ENCODE results near the gene FN3K. TPM values are rescaled to one million over a fixed set of nuclear protein-coding genes. Genes with fewer than 3 reads are reported as not detected.
"Not testable (repeated sequence)": the region's sequence is repeated elsewhere in the genome, so short reads cannot be mapped to it uniquely, and the experiment has no call there.

The FN3K gene
- total RNA-seq, 1 donor from 2014 or later, result 5.8 TPM

DNA sequence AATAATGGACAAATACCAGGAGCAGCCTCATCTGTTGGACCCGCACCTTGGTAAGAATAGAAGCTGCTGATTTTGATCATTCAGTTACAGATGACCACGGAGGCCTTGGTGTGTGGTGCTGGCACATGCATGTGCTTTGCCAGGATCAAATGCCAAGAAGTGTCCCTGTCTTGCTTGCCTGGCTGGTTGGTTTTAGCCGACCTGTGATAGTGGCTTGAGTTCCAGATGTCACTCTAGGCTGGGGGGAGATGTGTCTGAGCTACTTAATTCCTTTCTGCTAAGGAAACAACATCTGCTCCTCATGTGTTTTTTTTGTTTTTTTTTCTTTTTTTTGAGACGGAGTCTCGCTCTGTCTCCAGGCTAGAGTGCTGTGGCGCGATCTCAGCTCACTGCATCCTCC lies 20.8 kb downstream of the FN3K start:
- peaks cover 2% of the 10 kb centered on the region for H3K36me3 ChIP-seq (ENCODE audit: control insufficient read depth, insufficient read depth, low read length)

DNA sequence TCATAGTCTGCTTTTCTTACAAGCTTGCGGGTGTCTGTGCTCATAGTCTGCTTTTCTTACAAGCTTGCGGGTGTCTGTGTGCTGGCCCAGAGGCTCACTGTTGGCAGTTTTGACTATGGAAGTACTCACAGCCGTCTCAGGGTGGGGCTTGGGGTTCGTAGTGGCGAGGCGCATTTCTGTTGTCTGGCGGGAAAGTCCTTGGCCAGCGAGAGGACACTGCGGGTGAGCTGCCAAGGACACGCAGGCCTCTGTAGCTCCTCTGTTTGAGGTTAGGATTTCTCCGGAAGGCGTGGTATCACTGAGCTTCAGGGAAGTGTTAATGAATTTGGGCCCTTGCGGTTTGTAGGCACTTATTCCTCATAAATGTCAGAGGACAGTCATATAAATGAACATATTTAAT lies 30.0 kb downstream of the FN3K start:
- TF ChIP-seq CTCF (IDR thresholded peaks at IDR 0.05; ENCODE audit: insufficient read depth, low read length, poor library complexity, severe bottlenecking), result no peak
- DNase-seq (ENCODE audit: low read depth), result no peak
- Histone ChIP-seq H3K4me3 (ENCODE audit: low read depth, low read length) (no peak overlapping the region), H3K27me3 (ENCODE audit: control insufficient read depth, insufficient read depth, low read length) (no peaks in the 10 kb centered on the region), H3K36me3 (ENCODE audit: control insufficient read depth, insufficient read depth, low read length) (peaks cover 1% of the 10 kb centered on the region)

More for the DNA sequence above, 20.8 kb downstream of the FN3K start:
- Histone ChIP-seq H3K27me3 (ENCODE audit: control insufficient read depth, insufficient read depth, low read length) (no peaks in the 10 kb centered on the region), H3K4me3 (ENCODE audit: low read depth, low read length) (no peak overlapping the region)
- DNase-seq (ENCODE audit: low read depth), result no peak
- TF ChIP-seq CTCF (IDR thresholded peaks at IDR 0.05; ENCODE audit: insufficient read depth, low read length, poor library complexity, severe bottlenecking), result no peak

DNA sequence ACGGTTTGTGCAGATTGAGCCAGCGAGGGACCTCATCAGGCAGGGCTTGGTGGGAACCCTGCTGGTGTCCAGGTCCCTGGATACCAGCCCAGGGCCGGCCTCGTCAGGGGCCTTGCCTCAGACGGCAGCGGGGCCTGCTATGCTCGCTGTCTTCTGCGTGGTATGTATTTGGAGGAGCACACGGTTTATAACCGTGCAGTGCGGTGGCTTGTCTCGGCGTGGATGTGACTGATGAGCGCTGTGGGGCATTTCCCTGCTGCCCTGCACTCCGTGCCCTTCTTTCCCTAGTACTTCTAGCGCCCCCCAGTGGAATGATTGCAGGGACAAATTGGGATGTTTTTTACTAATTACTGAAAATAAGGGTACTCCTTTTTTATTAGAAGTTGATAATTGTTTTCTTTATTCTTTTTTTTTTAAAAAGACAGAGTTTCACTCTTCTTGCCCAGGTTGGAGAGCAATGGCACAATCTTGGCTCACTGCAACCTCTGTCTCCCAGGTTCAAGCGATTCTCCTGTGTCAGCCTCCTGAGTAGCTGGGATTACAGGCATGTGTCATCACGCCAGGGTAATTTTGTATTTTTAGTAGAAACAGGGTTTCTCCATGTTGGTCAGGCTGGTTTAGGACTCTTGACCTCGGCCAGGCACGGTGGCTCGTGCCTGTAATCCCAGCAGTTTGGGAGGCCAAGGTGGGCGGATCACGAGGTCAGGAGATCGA lies 31.8 kb downstream of the FN3K start:
- peak; percentile 71 for TF ChIP-seq CTCF (IDR thresholded peaks at IDR 0.05; ENCODE audit: insufficient read depth, low read length, poor library complexity, severe bottlenecking)
- Histone ChIP-seq H3K4me3 (ENCODE audit: low read depth, low read length) (no peak overlapping the region), H3K27me3 (ENCODE audit: control insufficient read depth, insufficient read depth, low read length) (no peaks in the 10 kb centered on the region), H3K36me3 (ENCODE audit: control insufficient read depth, insufficient read depth, low read length) (peaks cover 1% of the 10 kb centered on the region)
- DNase-seq (ENCODE audit: low read depth), result no peak

- no peak for TF ChIP-seq CTCF (IDR thresholded peaks at IDR 0.05; ENCODE audit: insufficient read depth, low read length, poor library complexity, severe bottlenecking)
- Histone ChIP-seq H3K36me3 (ENCODE audit: control insufficient read depth, insufficient read depth, low read length) (peaks cover 1% of the 10 kb centered on the region), H3K27me3 (ENCODE audit: control insufficient read depth, insufficient read depth, low read length) (no peaks in the 10 kb centered on the region), H3K4me3 (ENCODE audit: low read depth, low read length) (no peak overlapping the region)
- no peak for DNase-seq (ENCODE audit: low read depth)
Measured at GRCh38 chr17:82769041-82769440, 33.6 kb downstream of the FN3K start.

DNA sequence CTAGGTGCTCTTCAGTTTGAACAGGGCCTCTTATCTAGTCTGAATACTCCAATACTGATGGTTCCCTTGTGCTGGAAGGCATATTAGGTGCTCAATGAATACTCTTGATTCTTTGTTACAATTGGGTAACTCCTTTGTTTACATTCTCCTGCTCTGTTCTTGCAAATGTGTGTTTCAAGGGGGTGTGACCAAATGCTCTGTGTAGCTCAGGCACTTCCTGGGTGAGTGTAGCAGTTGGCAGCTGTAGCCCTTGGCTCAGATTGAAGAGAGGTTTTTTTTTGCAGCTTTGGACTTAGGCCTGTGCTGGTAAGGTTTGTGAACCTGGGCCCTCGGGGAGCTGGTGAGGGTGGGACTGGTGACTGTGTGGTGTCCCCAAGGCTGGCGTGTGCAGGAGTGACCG lies 36.6 kb downstream of the FN3K start:
- DNase-seq (ENCODE audit: low read depth), result no peak

DNA sequence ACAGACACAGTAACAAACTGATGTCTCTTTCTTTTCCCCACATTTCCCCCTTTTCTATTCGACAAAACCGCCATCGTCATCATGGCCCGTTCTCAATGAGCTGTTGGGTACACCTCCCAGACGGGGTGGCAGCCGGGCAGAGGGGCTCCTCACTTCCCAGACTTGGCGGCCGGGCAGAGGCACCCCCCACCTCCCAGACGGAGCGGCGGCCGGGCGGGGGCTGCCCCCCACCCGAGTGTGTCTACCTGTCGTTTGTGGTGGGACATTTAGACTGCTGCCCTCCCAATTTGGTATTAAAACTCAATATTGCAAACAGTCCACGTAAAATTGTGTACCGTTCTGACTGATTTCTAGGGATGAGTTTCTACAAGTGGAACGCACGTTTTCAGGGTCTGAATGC lies 39.0 kb downstream of the FN3K start:
- not testable (repeated sequence) for H3K36me3 ChIP-seq (ENCODE audit: control insufficient read depth, insufficient read depth, low read length); H3K27me3 ChIP-seq (ENCODE audit: control insufficient read depth, insufficient read depth, low read length); H3K4me3 ChIP-seq (ENCODE audit: low read depth, low read length); DNase-seq (ENCODE audit: low read depth)

More for the DNA sequence above, 36.6 kb downstream of the FN3K start:
- peaks cover 1% of the 10 kb centered on the region for H3K36me3 ChIP-seq (ENCODE audit: control insufficient read depth, insufficient read depth, low read length)
- no peak for TF ChIP-seq CTCF (IDR thresholded peaks at IDR 0.05; ENCODE audit: insufficient read depth, low read length, poor library complexity, severe bottlenecking)
- H3K4me3 ChIP-seq (ENCODE audit: low read depth, low read length), result no peak overlapping the region
- H3K27me3 ChIP-seq (ENCODE audit: control insufficient read depth, insufficient read depth, low read length), result no peaks in the 10 kb centered on the region
